ENCODE measurements around the gene SLC6A17. TPM values are rescaled to one million over a fixed set of nuclear protein-coding genes. Genes with fewer than 3 reads are reported as not detected.

SLC6A17 gene
- total and polyA plus RNA-seq, 2 donors (not counting 1 experiment from before 2014, with no cell fraction given): not detected

DNA sequence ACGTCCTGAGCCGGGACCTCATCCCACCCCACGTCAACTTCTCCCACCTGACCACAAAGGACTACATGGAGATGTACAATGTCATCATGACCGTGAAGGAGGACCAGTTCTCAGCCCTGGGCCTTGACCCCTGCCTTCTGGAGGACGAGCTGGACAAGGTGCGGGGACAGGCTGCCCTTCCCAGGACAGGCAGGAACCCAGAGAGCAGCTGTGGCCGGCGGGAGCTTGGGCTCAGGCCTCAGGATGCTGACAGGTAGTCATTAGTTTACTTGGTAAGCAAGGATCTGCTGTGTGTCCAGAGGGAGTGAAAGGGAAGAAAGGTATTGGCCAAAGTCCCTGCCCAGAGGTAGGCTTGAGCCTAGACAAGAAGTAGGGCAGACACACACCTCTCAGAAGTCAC, 42.2 kb downstream of the SLC6A17 start:
- WGBS (ENCODE audit: insufficient coverage): 85% methylated on average over 6 of the region's 8 CpGs
- Mint-ChIP-seq H3K27me3 (peaks cover 31% of the 10 kb centered on the region), H3K9me3 (ENCODE audit: insufficient read depth) (no peaks in the 10 kb centered on the region), H3K4me1 (no peaks in the 10 kb centered on the region), H3K27ac (no peak overlapping the region), H3K4me3 (no peak overlapping the region)
- Histone ChIP-seq H3K27ac (ENCODE audit: low read length in 2 of 2) (no peak overlapping the region), H3K9me3 (ENCODE audit: control extremely low read depth in 1 of 3, control insufficient read depth in 2 of 3, insufficient read depth in 1 of 3, low read length in 2 of 3) (no peaks in the 10 kb centered on the region), H2AFZ (ENCODE audit: insufficient read depth, low read depth, low read length, poor library complexity, severe bottlenecking) (no peak overlapping the region), H4K20me1 (ENCODE audit: control insufficient read depth, insufficient read depth, low read length, poor library complexity, severe bottlenecking) (no peaks in the 10 kb centered on the region), H3K27me3 (replicated peaks in 1 of 4; ENCODE audit: control extremely low read depth in 1 of 4, control insufficient read depth in 3 of 4, insufficient read depth in 4 of 4, low read length in 3 of 4) (peaks cover 0 to 8% (median 0%) of the 10 kb centered on the region in 4 experiments), H3K79me2 (ENCODE audit: control insufficient read depth, insufficient read depth, low read length) (no peaks in the 10 kb centered on the region), H3K4me2 (replicated peaks; ENCODE audit: low read depth, low read length, poor library complexity, severe bottlenecking) (no peak overlapping the region), H3K4me3 (ENCODE audit: control extremely low read depth in 1 of 5, extremely low read depth in 1 of 5, insufficient read depth in 1 of 5, low read depth in 2 of 5, low read length in 4 of 5) (no peak overlapping the region), H3K36me3 (replicated peaks in 1 of 2; ENCODE audit: control extremely low read depth in 1 of 2, control insufficient read depth in 1 of 2, extremely low read depth in 1 of 2, insufficient read depth in 2 of 2, low read length in 1 of 2) (no peaks in the 10 kb centered on the region), H3K4me1 (ENCODE audit: control insufficient read depth in 2 of 2, insufficient read depth in 2 of 2, low read length in 2 of 2) (no peaks in the 10 kb centered on the region), H3K9ac (ENCODE audit: low read length) (no peak overlapping the region)
- POLR2A ChIA-PET: no interaction called here
- intact Hi-C loops (cut with micrococcal nuclease): no loop called here
- no peak for DNase-seq
- TF ChIP-seq EZH2 (IDR thresholded peaks at IDR 0.05; ENCODE audit: borderline replicate concordance, insufficient read depth, low read depth, low read length, poor library complexity, severe bottlenecking): no peak
- TF ChIP-seq, protein P1, sequence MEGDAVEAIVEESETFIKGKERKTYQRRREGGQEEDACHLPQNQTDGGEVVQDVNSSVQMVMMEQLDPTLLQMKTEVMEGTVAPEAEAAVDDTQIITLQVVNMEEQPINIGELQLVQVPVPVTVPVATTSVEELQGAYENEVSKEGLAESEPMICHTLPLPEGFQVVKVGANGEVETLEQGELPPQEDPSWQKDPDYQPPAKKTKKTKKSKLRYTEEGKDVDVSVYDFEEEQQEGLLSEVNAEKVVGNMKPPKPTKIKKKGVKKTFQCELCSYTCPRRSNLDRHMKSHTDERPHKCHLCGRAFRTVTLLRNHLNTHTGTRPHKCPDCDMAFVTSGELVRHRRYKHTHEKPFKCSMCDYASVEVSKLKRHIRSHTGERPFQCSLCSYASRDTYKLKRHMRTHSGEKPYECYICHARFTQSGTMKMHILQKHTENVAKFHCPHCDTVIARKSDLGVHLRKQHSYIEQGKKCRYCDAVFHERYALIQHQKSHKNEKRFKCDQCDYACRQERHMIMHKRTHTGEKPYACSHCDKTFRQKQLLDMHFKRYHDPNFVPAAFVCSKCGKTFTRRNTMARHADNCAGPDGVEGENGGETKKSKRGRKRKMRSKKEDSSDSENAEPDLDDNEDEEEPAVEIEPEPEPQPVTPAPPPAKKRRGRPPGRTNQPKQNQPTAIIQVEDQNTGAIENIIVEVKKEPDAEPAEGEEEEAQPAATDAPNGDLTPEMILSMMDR (IDR thresholded peaks at IDR 0.05): no peak
- CTCF ChIA-PET: interaction anchor here (2.3 to 24.7 kb wide), 4 partner anchors 11 to 304 kb away, joined by 9 to 531 read pairs (median 12); no protein-coding TSS in a partner anchor
- ATAC-seq (ENCODE audit: low read depth): no peak

DNA sequence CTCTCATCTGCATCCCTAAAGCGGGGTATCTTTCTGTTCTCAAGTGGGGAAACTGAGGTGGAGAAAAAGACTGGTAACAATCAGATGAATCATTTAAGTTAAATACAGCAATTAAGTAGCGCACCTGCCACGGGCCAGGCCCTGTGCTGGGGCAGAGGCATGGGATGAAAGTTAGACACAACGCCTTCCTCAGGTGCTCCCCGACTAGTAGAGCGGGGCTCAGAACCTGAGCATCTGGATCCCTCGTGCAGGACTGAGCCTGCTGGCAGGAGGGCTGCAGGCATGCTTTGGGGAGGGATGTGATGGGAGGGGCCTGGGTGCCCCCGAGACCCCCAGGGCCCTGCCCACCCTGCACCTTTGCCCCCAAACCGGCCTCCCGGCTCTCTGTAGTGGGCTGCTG, 44.9 kb downstream of the SLC6A17 start:
- ATAC-seq (ENCODE audit: low read depth) (no peak), DNase-seq (no peak)
- Histone ChIP-seq H3K27ac (ENCODE audit: low read length in 2 of 2) (no peak overlapping the region), H3K9me3 (ENCODE audit: control extremely low read depth in 1 of 3, control insufficient read depth in 2 of 3, insufficient read depth in 1 of 3, low read length in 2 of 3) (no peaks in the 10 kb centered on the region), H3K9ac (ENCODE audit: low read length) (no peak overlapping the region), H4K20me1 (ENCODE audit: control insufficient read depth, insufficient read depth, low read length, poor library complexity, severe bottlenecking) (no peaks in the 10 kb centered on the region), H2AFZ (ENCODE audit: insufficient read depth, low read depth, low read length, poor library complexity, severe bottlenecking) (no peak overlapping the region), H3K4me1 (ENCODE audit: control insufficient read depth in 2 of 2, insufficient read depth in 2 of 2, low read length in 2 of 2) (no peaks in the 10 kb centered on the region), H3K36me3 (replicated peaks in 1 of 2; ENCODE audit: control extremely low read depth in 1 of 2, control insufficient read depth in 1 of 2, extremely low read depth in 1 of 2, insufficient read depth in 2 of 2, low read length in 1 of 2) (no peaks in the 10 kb centered on the region), H3K4me2 (replicated peaks; ENCODE audit: low read depth, low read length, poor library complexity, severe bottlenecking) (no peak overlapping the region), H3K4me3 (ENCODE audit: control extremely low read depth in 1 of 5, extremely low read depth in 1 of 5, insufficient read depth in 1 of 5, low read depth in 2 of 5, low read length in 4 of 5) (no peak overlapping the region), H3K79me2 (ENCODE audit: control insufficient read depth, insufficient read depth, low read length) (no peaks in the 10 kb centered on the region), H3K27me3 (replicated peaks in 1 of 4; ENCODE audit: control extremely low read depth in 1 of 4, control insufficient read depth in 3 of 4, insufficient read depth in 4 of 4, low read length in 3 of 4) (peaks cover 0 to 3% (median 0%) of the 10 kb centered on the region in 4 experiments)
- TF ChIP-seq, protein P1 (IDR thresholded peaks at IDR 0.05): no peak
- no peak for TF ChIP-seq EZH2 (IDR thresholded peaks at IDR 0.05; ENCODE audit: borderline replicate concordance, insufficient read depth, low read depth, low read length, poor library complexity, severe bottlenecking)
- ChIA-PET POLR2A (no interaction called here), CTCF (interaction anchor here (1.9 to 24.7 kb wide), 4 partner anchors 8 to 302 kb away, joined by 4 to 531 read pairs (median 33); partner anchors contain the start of gene KCNC4)
- H3K27ac Mint-ChIP-seq: no peak overlapping the region
- WGBS (ENCODE audit: insufficient coverage): 95% methylated on average over 8 of the region's 10 CpGs
- no peak overlapping the region for H3K4me3 Mint-ChIP-seq
- no peaks in the 10 kb centered on the region for H3K9me3 Mint-ChIP-seq (ENCODE audit: insufficient read depth)
- H3K27me3 Mint-ChIP-seq: peaks cover 15% of the 10 kb centered on the region
- intact Hi-C loops (cut with micrococcal nuclease): no loop called here
- no peaks in the 10 kb centered on the region for H3K4me1 Mint-ChIP-seq
